ENCODE data around the gene ALK.

DNA sequence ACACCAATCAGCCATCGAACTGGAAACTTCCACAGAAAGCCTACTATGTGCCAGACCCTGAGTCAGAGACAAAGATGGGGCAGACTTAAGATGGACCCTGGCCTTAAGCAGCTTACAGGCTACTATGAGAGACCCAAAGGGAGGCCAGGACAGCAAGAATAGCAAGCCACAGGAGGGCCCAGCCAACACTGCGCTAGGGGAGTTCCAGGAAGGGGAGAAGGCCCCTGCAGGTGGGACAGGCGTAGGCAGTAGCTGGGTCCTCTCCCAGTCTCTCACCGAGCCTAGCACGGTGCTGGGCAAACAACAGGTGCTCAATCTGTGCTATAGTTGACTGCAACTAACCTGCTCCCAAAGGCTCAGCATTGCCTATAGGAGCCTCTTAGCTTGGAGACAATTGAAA is 670.0 kb downstream of the ALK start:
- TF ChIP-seq, protein P1, sequence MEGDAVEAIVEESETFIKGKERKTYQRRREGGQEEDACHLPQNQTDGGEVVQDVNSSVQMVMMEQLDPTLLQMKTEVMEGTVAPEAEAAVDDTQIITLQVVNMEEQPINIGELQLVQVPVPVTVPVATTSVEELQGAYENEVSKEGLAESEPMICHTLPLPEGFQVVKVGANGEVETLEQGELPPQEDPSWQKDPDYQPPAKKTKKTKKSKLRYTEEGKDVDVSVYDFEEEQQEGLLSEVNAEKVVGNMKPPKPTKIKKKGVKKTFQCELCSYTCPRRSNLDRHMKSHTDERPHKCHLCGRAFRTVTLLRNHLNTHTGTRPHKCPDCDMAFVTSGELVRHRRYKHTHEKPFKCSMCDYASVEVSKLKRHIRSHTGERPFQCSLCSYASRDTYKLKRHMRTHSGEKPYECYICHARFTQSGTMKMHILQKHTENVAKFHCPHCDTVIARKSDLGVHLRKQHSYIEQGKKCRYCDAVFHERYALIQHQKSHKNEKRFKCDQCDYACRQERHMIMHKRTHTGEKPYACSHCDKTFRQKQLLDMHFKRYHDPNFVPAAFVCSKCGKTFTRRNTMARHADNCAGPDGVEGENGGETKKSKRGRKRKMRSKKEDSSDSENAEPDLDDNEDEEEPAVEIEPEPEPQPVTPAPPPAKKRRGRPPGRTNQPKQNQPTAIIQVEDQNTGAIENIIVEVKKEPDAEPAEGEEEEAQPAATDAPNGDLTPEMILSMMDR (IDR thresholded peaks at IDR 0.05) = no peak
- no peak for TF ChIP-seq POLR2A (IDR thresholded peaks at IDR 0.05)
